ENCODE measurements around the gene TCF25.

TCF25 gene

GRCh38 chr16:89837014-89837546, 36.3 kb upstream of the TCF25 start:
- Mint-ChIP-seq H3K27me3 (peaks cover 4% of the 10 kb centered on the region), H3K36me3 (ENCODE audit: low read depth) (no peaks in the 10 kb centered on the region), H3K4me1 (ENCODE audit: low read depth) (peaks cover 25% of the 10 kb centered on the region), H3K4me3 (no peak overlapping the region), H3K27ac (no peak overlapping the region), H3K9me3 (no peaks in the 10 kb centered on the region)

DNA sequence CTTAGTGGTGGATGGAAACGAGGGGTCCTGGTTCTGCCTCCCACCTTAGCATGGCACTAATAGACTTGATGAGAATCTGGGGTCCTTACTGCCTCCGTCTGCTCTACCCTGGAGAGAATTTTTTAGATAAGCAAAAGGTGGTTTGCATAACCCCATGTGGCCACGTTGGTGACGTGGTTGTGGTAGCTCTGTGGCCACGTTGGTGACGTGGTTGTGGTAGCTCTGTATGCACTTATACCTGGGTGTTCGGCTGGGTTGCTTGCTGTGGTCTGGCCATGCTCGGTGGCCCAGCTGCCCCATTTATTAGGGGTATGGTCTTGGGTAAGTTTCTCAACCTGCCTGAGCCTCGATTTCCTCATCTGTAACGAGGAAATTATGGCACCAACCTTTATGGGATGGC, 32.1 kb upstream of the TCF25 start:
- Mint-ChIP-seq H3K4me3 (peak overlapping the region; percentile 37), H3K36me3 (ENCODE audit: low read depth) (no peaks in the 10 kb centered on the region), H3K27me3 (no peaks in the 10 kb centered on the region), H3K9me3 (no peaks in the 10 kb centered on the region), H3K4me1 (ENCODE audit: low read depth) (peaks cover 34% of the 10 kb centered on the region), H3K27ac (peak overlapping the region; percentile 61)

- H3K4me1 Mint-ChIP-seq (ENCODE audit: low read depth) = peaks cover 31% of the 10 kb centered on the region
- no peaks in the 10 kb centered on the region for H3K27me3 Mint-ChIP-seq
- H3K9me3 Mint-ChIP-seq = no peaks in the 10 kb centered on the region
- no peaks in the 10 kb centered on the region for H3K36me3 Mint-ChIP-seq (ENCODE audit: low read depth)
- no peak overlapping the region for H3K4me3 Mint-ChIP-seq
- H3K27ac Mint-ChIP-seq = no peak overlapping the region
Measured at GRCh38 chr16:89842471-89843408, 30.7 kb upstream of the TCF25 start.

DNA sequence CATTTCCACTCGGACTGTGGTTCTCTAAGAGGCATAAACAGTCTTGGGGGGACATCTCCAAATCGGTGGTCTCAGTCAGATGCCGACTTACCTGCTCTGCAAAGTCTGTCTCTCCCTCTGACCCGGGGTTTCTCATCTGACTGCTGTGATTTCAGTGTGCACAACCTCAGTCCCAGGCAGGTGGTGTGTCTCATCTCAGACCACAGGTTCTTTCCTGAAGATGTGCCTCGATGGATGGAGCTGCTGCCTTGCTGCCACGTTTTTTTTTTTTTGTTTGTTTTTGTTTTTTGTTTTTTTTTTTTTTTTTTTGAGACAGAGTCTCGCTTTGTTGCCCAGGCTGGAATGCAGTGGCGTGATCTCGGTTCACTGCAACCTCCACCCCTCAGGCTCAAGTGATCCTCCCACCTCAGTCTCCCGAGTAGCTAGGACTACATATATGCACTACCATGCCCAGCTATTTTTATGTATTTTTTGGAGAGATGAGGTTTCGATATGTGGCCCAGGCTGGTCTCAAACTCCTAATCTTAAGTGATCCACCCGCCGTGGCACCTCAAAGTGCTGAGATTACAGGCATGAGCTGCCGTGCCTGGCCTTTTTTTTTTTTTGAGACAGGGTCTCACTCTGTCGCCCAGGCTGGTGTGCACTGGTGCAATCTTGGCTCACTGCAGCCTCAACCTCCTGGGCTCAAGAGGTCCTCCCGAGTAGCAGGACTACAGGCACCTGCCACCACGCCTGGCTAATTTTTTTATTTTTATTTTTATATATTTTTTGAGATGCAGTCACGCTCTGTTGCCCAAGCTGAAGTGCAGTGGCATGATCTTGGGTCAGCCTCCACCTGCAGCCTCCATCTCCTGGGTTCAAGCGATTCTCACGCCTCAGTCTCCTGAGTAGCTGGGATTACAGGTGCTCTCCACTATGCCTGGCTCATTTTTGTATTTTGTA, 29.7 kb upstream of the TCF25 start:
- Mint-ChIP-seq H3K9me3 (no peaks in the 10 kb centered on the region), H3K27me3 (no peaks in the 10 kb centered on the region), H3K4me1 (ENCODE audit: low read depth) (peaks cover 21% of the 10 kb centered on the region), H3K4me3 (no peak overlapping the region), H3K36me3 (ENCODE audit: low read depth) (no peaks in the 10 kb centered on the region), H3K27ac (no peak overlapping the region)

DNA sequence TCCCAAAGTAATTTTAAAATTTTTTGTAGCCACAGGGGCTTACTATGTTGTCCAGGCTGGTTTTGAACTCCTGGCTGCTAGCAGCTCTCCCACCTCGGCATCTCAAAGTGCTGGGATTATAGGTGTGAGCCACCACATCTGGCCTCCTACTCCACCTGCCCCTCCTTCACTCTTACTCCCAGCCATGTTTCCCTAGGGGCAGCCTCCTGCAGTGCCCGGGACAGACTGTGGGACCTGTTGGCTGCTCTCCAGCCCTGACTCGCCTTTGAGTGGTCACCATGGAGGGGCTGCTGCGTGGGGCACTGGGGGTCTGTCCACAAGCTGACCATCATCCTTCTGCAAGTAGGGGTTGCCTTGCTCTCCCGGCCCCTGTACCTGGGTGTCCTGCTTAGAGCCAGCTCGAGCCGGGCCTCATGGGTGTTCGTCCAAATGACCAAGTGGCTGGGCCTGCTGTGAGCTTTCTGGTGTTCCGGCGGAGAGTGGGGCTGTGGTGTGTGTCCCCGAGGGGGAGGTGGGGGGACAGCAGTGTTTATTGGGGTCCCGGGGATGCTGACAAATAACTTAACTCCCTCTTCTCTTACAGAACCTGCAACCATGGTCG, 28.6 kb upstream of the TCF25 start:
- H3K27me3 Mint-ChIP-seq = no peaks in the 10 kb centered on the region
- H3K36me3 Mint-ChIP-seq (ENCODE audit: low read depth) = no peaks in the 10 kb centered on the region
- H3K4me1 Mint-ChIP-seq (ENCODE audit: low read depth) = peaks cover 20% of the 10 kb centered on the region
- no peak overlapping the region for H3K27ac Mint-ChIP-seq
- no peak overlapping the region for H3K4me3 Mint-ChIP-seq
- H3K9me3 Mint-ChIP-seq = no peaks in the 10 kb centered on the region

GRCh38 chr16:89845417-89845816, 28.0 kb upstream of the TCF25 start:
- peaks cover 20% of the 10 kb centered on the region for H3K4me1 Mint-ChIP-seq (ENCODE audit: low read depth)
- no peaks in the 10 kb centered on the region for H3K27me3 Mint-ChIP-seq
- no peaks in the 10 kb centered on the region for H3K36me3 Mint-ChIP-seq (ENCODE audit: low read depth)
- H3K27ac Mint-ChIP-seq = no peak overlapping the region
- no peaks in the 10 kb centered on the region for H3K9me3 Mint-ChIP-seq
- no peak overlapping the region for H3K4me3 Mint-ChIP-seq

GRCh38 chr16:89847051-89847939, 26.1 kb upstream of the TCF25 start:
- peaks cover 12% of the 10 kb centered on the region for H3K4me1 Mint-ChIP-seq (ENCODE audit: low read depth)
- no peaks in the 10 kb centered on the region for H3K27me3 Mint-ChIP-seq
- no peaks in the 10 kb centered on the region for H3K36me3 Mint-ChIP-seq (ENCODE audit: low read depth)
- H3K4me3 Mint-ChIP-seq = no peak overlapping the region
- no peaks in the 10 kb centered on the region for H3K9me3 Mint-ChIP-seq
- H3K27ac Mint-ChIP-seq = no peak overlapping the region

DNA sequence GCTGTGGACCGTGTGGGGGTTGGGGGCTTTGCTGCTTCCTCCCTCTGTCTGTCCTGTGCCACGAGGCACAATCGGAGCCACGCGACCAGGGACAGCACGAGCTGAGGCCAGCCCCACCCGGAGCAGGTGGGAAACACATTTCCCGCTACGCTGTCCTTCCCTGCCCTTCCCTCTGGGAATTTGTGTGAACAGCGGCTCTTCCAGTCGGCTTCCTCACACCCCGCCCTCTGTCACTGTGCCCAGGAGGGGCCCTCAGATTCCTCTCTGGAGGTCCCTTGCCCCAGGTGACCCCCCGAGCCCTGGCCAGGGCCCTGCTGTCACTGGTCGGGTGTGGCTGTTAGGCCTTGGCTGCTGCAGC, 25.5 kb upstream of the TCF25 start:
- Mint-ChIP-seq H3K4me1 (ENCODE audit: low read depth) (peaks cover 12% of the 10 kb centered on the region), H3K27ac (no peak overlapping the region), H3K9me3 (no peaks in the 10 kb centered on the region), H3K36me3 (ENCODE audit: low read depth) (no peaks in the 10 kb centered on the region), H3K27me3 (no peaks in the 10 kb centered on the region), H3K4me3 (no peak overlapping the region)

GRCh38 chr16:89848974-89849373, 24.4 kb upstream of the TCF25 start:
- Mint-ChIP-seq H3K4me3 (no peak overlapping the region), H3K36me3 (ENCODE audit: low read depth) (no peaks in the 10 kb centered on the region), H3K9me3 (no peaks in the 10 kb centered on the region), H3K27ac (no peak overlapping the region), H3K27me3 (no peaks in the 10 kb centered on the region), H3K4me1 (ENCODE audit: low read depth) (peaks cover 12% of the 10 kb centered on the region)

GRCh38 chr16:89853306-89853993, 19.9 kb upstream of the TCF25 start:
- Mint-ChIP-seq H3K9me3 (no peaks in the 10 kb centered on the region), H3K4me3 (no peak overlapping the region), H3K36me3 (ENCODE audit: low read depth) (no peaks in the 10 kb centered on the region), H3K27ac (no peak overlapping the region), H3K4me1 (ENCODE audit: low read depth) (no peaks in the 10 kb centered on the region), H3K27me3 (no peaks in the 10 kb centered on the region)

DNA sequence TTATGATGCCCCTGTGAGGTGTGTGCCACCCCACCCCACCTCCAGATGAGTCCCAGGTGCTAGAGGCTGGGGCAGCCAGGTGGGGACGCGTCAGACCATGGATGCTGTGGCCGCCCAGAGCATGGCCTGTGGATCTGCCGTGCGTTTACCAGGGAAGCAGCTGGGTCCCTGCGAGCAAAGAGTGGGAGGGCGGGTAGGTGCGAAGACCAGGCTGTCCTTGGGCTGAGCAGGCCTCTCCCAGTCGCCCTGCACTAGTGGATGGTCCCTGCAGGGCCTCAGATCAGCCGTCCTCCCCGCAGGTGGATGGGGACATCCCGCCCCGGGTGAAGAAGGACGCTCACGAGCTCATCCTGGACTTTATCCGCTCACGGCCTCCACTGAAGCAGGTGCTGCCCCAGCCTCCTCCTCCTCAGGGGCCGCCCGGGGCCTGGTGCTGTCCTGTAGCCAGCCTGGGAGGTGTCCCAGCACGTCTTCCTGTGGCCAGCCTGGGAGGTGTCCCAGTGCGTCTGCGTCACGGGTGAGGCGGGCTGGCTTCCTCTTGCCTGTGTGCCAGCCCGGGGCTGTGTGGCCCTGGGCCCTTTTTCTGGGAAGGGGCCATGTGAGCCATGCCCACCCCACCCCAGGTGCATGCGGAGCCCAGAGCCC, 18.0 kb upstream of the TCF25 start:
- H3K4me3 Mint-ChIP-seq = no peak overlapping the region
- no peaks in the 10 kb centered on the region for H3K27me3 Mint-ChIP-seq
- H3K27ac Mint-ChIP-seq = no peak overlapping the region
- H3K36me3 Mint-ChIP-seq (ENCODE audit: low read depth) = no peaks in the 10 kb centered on the region
- H3K4me1 Mint-ChIP-seq (ENCODE audit: low read depth) = no peaks in the 10 kb centered on the region
- H3K9me3 Mint-ChIP-seq = no peaks in the 10 kb centered on the region

DNA sequence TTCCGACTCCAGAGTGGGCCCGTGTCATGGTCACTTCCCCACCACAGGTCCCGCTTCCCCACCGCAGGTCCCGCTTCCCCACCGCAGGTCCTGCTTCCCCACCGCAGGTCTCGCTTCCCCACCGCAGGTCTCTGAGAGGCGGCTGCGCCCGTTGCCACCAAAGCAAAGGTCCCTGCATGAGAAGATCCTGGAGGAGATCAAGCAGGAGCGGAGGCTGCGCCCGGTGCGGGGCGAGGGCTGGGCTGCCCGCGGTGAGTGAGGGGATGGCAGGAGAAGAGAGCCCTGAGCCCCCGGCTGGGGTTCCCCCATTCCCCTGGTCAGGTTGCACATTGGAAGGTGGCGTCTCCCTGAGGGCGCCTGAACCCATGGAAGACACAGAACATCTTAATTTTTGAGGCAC, 17.4 kb upstream of the TCF25 start:
- H3K9me3 Mint-ChIP-seq = no peaks in the 10 kb centered on the region
- H3K36me3 Mint-ChIP-seq (ENCODE audit: low read depth) = no peaks in the 10 kb centered on the region
- no peak overlapping the region for H3K27ac Mint-ChIP-seq
- no peak overlapping the region for H3K4me3 Mint-ChIP-seq
- peaks cover 2% of the 10 kb centered on the region for H3K4me1 Mint-ChIP-seq (ENCODE audit: low read depth)
- no peaks in the 10 kb centered on the region for H3K27me3 Mint-ChIP-seq

GRCh38 chr16:89858973-89859614, 14.3 kb upstream of the TCF25 start:
- H3K4me1 Mint-ChIP-seq (ENCODE audit: low read depth) = peaks cover 21% of the 10 kb centered on the region
- H3K36me3 Mint-ChIP-seq (ENCODE audit: low read depth) = no peaks in the 10 kb centered on the region
- no peaks in the 10 kb centered on the region for H3K27me3 Mint-ChIP-seq
- no peak overlapping the region for H3K4me3 Mint-ChIP-seq
- no peaks in the 10 kb centered on the region for H3K9me3 Mint-ChIP-seq
- H3K27ac Mint-ChIP-seq = no peak overlapping the region

Measured in stimulated activated naive CD8-positive, alpha-beta T cell treated with anti-CD3 and anti-CD28 coated beads, Interleukin-15, Interleukin-2, amounts not matched to agents 100 ng/mL and 50 ng/mL, for 24 hours (primary cell).